NCI-H1417 (cell line): ENCODE results near the gene IRF2BP1.

ENCODE experiments used
- DNase-seq, 3 experiments: peaks; one replicate each; lab custom pipeline; 2025; lab: John Stamatoyannopoulos, UW

Gene IRF2BP1

DNA sequence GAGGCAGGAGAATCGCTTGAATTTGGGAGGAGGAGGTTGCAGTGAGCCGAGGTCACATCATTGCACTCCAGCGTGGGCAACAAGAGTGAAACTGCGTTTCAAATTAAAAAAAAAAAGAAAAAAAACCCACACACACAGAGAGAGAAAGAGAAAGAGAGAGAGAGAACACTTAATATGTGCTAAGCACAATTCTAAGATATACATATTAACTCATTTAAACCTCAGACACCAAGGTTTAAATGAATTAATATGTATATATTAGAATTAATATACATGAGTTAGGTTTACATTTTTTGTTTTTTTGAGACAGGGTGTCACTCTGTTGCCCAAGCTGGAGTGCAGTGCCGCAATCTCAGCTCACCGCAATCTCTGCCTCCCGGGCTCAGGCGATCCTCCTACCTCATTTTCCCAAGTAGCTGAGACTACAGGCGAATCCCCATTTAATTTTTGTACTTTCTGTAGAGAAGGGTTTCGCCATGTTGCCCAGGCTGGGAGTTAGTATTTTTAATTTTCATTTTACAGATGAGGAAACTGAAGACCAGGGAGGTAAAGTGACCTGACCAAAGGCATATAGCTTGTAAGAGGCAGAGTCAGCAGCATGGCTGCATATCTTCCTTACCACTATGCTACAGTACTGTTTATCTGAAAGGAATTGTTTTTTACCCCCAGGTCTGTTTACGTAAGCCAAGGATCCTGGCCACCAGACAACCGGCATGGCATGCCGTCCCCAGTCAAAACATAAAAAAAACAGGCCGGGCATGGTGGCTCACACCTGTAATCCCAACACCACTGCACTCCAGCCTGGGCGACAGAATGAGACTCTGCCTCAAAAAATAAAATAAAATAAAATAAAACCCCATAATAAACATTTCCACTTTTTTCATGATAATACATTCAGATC, 25.3 kb downstream of the IRF2BP1 start:
- DNase-seq = no peak

DNA sequence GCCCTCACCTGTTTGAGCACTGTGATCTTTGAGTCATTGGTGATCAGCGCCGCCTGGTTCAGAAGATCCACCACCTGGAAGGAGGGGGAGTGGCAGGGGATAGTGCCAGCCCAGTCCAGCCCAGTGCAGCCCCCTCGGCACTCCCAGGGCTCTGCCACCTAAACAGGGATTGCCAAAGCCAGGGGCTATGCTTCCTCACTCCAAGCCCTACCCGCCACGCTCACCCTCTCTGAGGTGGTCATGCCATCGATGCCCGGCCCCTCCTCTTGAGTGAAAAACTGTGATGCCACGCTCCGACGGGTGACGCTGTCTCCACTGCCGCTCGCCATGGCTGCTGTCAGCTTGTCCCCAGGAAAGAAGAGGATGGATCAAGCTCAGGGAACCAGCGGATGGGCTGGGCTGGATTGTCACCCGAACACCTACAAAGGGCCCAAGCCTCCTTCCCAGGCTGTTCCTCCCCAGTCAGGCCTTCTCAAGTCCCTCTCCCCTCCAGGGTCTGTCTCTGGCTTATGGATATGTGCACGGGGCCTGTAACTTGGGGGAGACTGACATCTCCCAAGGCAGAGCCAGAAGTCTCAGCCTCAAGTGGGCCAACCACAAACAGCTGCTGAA, 31.7 kb downstream of the IRF2BP1 start:
- no peak for DNase-seq

DNA sequence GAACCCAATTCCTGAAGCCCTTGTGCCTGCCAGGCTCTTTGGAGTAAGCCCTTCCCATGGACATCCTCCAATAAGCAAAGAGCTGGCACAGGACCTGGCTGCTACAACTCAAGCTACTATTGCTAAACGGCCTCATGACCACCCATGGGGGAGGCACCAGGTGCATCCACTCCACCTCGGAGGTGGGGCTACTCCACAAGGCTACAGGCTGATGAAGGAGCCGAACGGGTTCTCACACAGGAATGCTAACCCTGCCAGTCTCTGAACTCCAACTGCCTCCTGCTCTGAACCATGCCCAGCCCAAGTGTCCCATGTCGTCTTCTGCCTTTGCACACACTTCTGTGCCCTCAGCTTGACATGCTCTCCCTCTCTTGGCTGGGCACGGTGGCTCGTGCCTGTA, 33.0 kb downstream of the IRF2BP1 start:
- DNase-seq = no peak

DNA sequence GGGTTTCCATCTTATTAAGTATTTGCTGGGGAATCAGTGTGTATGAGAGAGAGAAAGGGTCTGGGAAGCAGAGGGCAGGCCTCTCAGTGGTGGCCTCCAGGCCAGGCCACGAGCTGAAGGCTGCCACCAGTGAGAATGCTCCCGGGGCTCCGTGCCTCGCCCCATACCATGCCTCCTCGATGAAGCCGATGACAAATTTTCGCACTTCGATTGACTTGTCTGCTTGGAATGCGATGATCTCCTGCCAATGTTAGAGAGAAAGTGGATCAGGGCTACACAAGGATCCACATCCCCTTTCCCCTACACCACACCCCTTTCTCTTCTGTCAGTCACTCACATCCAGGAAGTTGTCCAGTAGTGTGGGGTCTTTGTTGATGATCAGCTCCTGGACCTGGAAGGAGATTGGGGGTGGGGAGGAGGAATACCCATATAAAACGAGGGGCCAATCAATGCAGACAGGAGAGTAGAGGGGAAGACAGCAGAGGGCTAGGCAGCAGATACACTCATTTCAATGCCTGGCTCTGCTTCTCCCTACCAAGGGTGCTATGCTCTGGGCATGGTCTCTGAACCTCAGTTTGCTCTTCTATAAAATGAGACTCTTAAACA, 33.7 kb downstream of the IRF2BP1 start:
- no peak for DNase-seq

DNA sequence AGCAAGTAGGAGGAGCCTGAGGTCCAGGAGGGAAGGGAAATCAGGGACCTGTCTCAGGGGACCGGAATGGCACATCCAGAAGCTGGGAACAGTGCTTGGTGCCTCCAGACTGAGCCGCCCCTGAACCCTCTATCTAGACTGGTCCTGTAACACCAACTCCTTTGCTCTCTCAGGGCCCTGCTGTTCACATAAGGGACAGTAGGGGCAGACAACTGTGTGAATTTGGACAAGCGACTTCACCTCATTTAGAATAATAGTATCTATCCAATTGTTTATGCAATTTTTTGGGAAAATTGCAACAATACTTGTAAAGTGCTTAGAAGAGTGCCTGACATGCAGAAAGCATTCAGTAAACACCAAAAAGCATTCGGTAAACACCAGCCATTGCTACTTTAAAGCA, 37.0 kb downstream of the IRF2BP1 start:
- peak in 1 of 3 experiments; percentile 1 for DNase-seq

DNA sequence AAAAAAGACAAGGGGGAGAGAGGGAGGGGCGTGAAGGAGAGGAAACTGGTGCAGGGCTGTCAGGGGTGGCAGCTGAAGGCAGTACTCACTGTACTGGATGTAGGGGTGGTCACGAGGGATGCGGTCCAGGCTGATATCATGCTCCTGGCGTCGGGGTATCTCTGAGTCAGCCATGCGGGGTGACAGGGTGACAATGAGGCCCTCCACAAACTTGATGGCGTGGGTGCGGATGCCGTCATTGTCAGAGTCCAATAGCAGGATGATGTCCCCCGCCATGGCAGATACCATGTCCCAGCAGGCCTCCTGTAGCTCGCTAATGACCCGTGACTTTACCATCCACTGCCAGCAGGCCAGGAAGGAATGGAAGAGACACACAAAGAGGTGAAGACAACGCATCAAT, 38.3 kb downstream of the IRF2BP1 start:
- DNase-seq = no peak

DNA sequence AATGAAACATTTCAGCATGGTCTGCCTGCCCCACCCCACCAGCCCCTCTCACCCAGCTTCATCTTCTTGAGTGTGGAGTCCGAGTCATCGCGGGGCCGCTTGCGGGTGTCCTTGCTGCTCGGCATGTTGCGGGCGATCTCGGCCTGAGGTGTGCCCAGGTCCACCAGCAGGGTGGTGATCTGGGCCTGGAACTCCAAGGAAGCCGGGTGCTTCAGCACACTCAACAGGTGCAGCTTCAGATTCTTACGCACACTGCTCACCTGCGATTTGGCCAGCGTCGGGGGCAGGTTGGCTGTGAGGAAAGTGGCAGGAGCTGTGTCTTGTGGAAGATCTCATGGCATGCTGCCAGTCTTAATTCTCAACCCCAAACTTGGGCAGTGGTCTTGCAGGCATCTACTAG, 43.7 kb downstream of the IRF2BP1 start:
- no peak for DNase-seq

DNA sequence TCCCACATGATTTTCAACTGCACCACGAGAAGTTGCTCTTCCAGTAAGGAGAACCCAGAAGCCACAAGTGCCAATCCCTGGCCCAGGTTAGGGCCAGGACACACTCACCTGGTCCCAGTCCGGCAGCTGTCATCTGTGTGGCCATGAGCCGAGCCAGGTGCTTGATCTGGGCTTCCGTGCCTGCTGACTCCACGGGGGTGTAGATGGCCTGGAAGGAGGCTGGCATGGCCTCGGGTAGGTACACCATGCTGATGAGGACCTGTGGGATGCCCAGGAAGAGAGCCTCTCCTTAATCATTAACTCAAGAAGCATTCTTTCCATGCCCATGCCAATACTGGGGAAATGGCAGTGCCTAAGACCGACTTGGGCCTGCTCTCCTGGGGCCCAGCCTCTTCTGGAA, 51.0 kb downstream of the IRF2BP1 start:
- no peak for DNase-seq
